GF-D8 (cell line): Measurements from ENCODE around the gene LAS1L.
"Not testable (repeated sequence)": the region's sequence is repeated elsewhere in the genome, so short reads cannot be mapped to it uniquely, and the experiment has no call there.

ENCODE experiments used
- DNase-seq: peaks from one replicate; lab custom pipeline; 2025; lab: John Stamatoyannopoulos, UW

Gene LAS1L

DNA sequence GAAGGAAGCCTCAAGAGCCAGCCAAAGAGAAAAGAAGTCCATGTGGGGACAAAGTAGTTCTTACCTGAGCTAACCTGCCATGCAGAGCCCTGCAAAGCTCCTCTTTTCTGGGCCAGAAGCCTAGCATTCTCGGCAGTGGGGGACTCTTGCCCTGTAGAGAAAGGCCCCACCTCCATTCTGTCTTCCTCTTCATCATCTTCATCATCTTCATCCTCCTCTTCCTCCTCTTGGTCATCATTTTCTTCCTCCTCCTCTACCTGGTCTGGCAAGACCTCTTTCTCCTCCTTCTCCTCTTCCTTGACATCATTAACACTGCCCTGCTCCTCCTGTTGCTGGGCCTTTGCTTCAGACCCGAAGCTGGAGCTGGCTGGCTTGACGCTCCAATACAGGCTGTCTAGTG, 16.7 kb downstream of the LAS1L start:
- no peak for DNase-seq

- DNase-seq: no peak
These were observed 17.8 kb downstream of the LAS1L start for GRCh38 chrX:65516756-65517155.

DNA sequence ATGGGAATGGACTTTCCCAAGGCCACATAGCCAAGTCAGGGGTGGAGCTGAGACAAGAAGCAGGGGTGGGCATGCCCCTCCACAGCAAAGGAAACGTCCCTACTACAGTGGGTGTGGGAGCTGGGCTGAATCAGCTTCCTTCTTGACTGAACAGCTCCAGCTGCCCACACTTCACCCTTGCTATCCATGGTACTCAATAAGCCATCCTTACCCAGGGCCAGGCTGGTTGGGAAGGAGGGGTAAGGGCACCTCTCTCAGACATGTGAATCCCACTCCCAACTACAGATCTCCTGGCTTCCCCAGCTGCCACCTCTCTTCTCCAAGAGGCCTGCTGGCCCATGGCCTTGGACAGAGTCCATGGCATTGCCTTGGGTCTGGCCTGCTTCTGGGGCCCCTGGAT, 21.0 kb downstream of the LAS1L start:
- no peak for DNase-seq

DNA sequence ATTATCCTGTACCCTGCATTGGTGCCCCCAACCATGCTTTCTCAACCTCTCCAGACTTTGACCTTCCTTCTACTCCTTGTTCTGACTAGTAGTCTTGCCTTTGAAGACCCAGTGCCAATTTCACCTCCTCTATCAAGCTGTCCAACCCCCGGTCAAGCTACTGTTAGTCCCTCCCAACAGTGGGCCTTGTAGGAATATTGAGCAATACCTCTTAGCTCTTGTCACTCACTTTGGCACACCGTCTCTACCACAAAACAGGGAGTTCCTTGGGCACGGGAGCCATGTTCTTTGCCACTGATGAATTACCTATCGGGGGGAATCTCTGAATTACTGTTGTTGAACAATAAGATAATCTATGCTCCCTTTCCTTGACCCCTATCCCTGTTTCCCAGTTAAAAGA, 25.2 kb downstream of the LAS1L start:
- DNase-seq: no peak

- no peak for DNase-seq
These were observed 25.7 kb downstream of the LAS1L start for GRCh38 chrX:65508851-65509250.

- no peak for DNase-seq
These were observed 32.0 kb downstream of the LAS1L start for GRCh38 chrX:65502618-65503017.

GRCh38 chrX:65493431-65493830, 41.2 kb downstream of the LAS1L start:
- no peak for DNase-seq

DNA sequence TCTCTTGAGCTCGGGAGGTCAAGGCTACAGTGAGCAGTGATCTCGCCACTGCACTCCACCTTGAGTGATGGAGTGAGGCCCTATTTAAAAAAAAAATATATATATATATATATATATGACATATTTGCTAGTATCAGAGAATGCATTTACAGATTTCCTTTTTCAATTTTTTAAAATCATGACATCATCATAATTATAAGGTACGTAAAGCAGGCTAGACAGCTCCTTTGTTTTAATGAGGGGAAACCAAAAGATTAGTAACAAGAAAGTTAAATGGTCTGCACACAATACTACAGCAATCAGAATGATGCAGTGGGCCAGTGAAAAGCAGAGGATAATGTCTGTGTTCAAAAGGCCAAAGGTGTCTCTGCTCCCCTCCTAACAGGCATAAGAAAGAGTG, 43.0 kb downstream of the LAS1L start:
- no peak for DNase-seq

- DNase-seq: no peak
These were observed 46.1 kb downstream of the LAS1L start for GRCh38 chrX:65488495-65488894.

- no peak for DNase-seq
These were observed 53.6 kb downstream of the LAS1L start for GRCh38 chrX:65480960-65481359.

- not testable (repeated sequence) for DNase-seq
These were observed 55.5 kb downstream of the LAS1L start for GRCh38 chrX:65479102-65479501.

DNA sequence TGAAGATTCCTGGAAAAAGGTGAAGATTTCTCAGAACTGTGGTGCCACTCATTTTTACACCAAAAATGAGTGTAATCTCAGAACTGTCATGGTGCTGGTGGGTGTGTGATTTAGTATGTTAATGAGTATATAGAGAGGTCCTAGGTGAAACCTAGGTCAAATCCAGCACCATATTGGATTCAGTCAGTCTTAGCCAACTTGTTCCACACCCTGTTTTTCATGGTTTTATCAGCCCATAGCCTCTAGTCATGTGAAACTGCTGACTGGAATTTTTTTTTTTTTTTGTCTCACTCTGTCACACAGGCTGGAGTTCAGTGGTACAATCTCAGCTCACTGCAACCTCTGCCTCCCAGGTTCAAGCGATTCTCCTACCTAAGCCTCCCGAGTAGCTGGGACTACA, 58.0 kb downstream of the LAS1L start:
- DNase-seq: no peak

GRCh38 chrX:65463550-65463949, 71.0 kb downstream of the LAS1L start:
- no peak for DNase-seq
